Urothelium cell line (cell line): ENCODE measurements around the gene GFER.
"Not testable (repeated sequence)": the region's sequence is repeated elsewhere in the genome, so short reads cannot be mapped to it uniquely, and the experiment has no call there.

ENCODE experiments used
- DNase-seq: peaks from one replicate; pipeline ENCODE4 v3.0.0; 2011; ENCODE audit warnings: low spot score, mixed read lengths
- FAIRE-seq: peaks from 2 replicates; lab custom pipeline; 2011; peaks lifted over from hg19 to GRCh38; lab: Jason Lieb, UNC

The GFER gene

GRCh38 chr16:1957434-1958142, 26.4 kb upstream of the GFER start:
- not testable (repeated sequence) for FAIRE-seq

GRCh38 chr16:1958143-1958491, 25.9 kb upstream of the GFER start:
- not testable (repeated sequence) for DNase-seq, FAIRE-seq

More at GRCh38 chr16:1957434-1958142, 26.4 kb upstream of the GFER start:
- not testable (repeated sequence) for DNase-seq

GRCh38 chr16:1958715-1959268, 25.2 kb upstream of the GFER start:
- FAIRE-seq: no peak
- no peak for DNase-seq

- FAIRE-seq: peak; percentile 94
- DNase-seq: peak; percentile 94
Measured at GRCh38 chr16:1959269-1960039, 24.5 kb upstream of the GFER start, which contains the start of gene NDUFB10. TSS of gene NDUFB10 (plus strand) at chr16:1959538. CDS start at chr16:1959625, 87 bp downstream.

- FAIRE-seq: peak; percentile 76
- DNase-seq: no peak
Measured at GRCh38 chr16:1960665-1961630, 23.0 kb upstream of the GFER start.

- FAIRE-seq: no peak
- no peak for DNase-seq
Measured at GRCh38 chr16:1961651-1962067, 22.3 kb upstream of the GFER start.

GRCh38 chr16:1962161-1963153, 21.5 kb upstream of the GFER start:
- FAIRE-seq, DNase-seq: not testable (repeated sequence)

- DNase-seq (no peak), FAIRE-seq (no peak)
Measured at GRCh38 chr16:1963806-1964505, 20.0 kb upstream of the GFER start.

- DNase-seq: peak; percentile 100
- FAIRE-seq: peak; percentile 20
Measured at GRCh38 chr16:1964506-1965395, 19.2 kb upstream of the GFER start, which contains the start of gene RPS2. TSS of gene RPS2 (minus strand) at chr16:1964826. CDS start at chr16:1964625, 201 bp downstream.

GRCh38 chr16:1965396-1966001, 18.5 kb upstream of the GFER start:
- no peak for DNase-seq
- FAIRE-seq: no peak

GRCh38 chr16:1966460-1966859, 17.5 kb upstream of the GFER start, which contains the start of gene RNF151:
TSS of gene RNF151 (plus strand) at chr16:1966856. CDS start at chr16:1966882, 26 bp downstream.
- DNase-seq (no peak), FAIRE-seq (no peak)

- FAIRE-seq: no peak
Measured at GRCh38 chr16:1968146-1968953, 15.6 kb upstream of the GFER start.

GRCh38 chr16:1971796-1972489, 12.1 kb upstream of the GFER start, which contains the start of gene TBL3:
TSS of gene TBL3 (plus strand) at chr16:1972053. CDS start at chr16:1972165, 112 bp downstream.
- peak; percentile 100 for FAIRE-seq

More at GRCh38 chr16:1968146-1968953, 15.6 kb upstream of the GFER start:
- no peak for DNase-seq

GRCh38 chr16:1972490-1972877, 11.5 kb upstream of the GFER start:
- DNase-seq (no peak), FAIRE-seq (peak; percentile 13)

More at GRCh38 chr16:1971796-1972489, 12.1 kb upstream of the GFER start, which contains the start of gene TBL3:
- DNase-seq: peak; percentile 96

GRCh38 chr16:1973461-1974156, 10.4 kb upstream of the GFER start:
- DNase-seq (no peak), FAIRE-seq (no peak)
